ES-I3 (cell line): ENCODE results near the gene ETV6.

Experiments
- H3K36me3 ChIP-seq: 2 replicates; pipeline ENCODE4 v1.6.1; 2013; ENCODE audit warnings: mild to moderate bottlenecking, low read length, control low read depth, moderate library complexity; ENCODE audit not compliant: insufficient read depth
- H3K4me1 ChIP-seq: 2 replicates; pipeline ENCODE4 v1.6.1; 2013; ENCODE audit warnings: mild to moderate bottlenecking, control low read depth, low read length; ENCODE audit not compliant: insufficient read depth
- H3K9ac ChIP-seq: 2 replicates; pipeline ENCODE4 v1.6.1; 2013; ENCODE audit warnings: low read depth, mild to moderate bottlenecking, low read length, moderate library complexity
- H3K9me3 ChIP-seq: 2 replicates; pipeline ENCODE4 v1.6.1; 2013; ENCODE audit warnings: mild to moderate bottlenecking, low read length, moderate library complexity; ENCODE audit not compliant: control insufficient read depth, insufficient read depth

The ETV6 gene

GRCh38 chr12:11716794-11717518 lies 67.5 kb downstream of the ETV6 start:
- H3K4me1 ChIP-seq, result peaks cover 29% of the 10 kb centered on the region
- H3K9ac ChIP-seq, result no peak overlapping the region
- H3K9me3 ChIP-seq, result no peaks in the 10 kb centered on the region
- H3K36me3 ChIP-seq, result no peaks in the 10 kb centered on the region

GRCh38 chr12:11717519-11717961 lies 68.1 kb downstream of the ETV6 start:
- peaks cover 29% of the 10 kb centered on the region for H3K4me1 ChIP-seq
- H3K36me3 ChIP-seq, result no peaks in the 10 kb centered on the region
- H3K9me3 ChIP-seq, result no peaks in the 10 kb centered on the region
- H3K9ac ChIP-seq, result no peak overlapping the region

- Histone ChIP-seq H3K9me3 (no peaks in the 10 kb centered on the region), H3K36me3 (no peaks in the 10 kb centered on the region), H3K9ac (no peak overlapping the region), H3K4me1 (peaks cover 29% of the 10 kb centered on the region)
These were observed 68.6 kb downstream of the ETV6 start for GRCh38 chr12:11718105-11718504.

- Histone ChIP-seq H3K36me3 (no peaks in the 10 kb centered on the region), H3K4me1 (peaks cover 29% of the 10 kb centered on the region), H3K9ac (no peak overlapping the region), H3K9me3 (no peaks in the 10 kb centered on the region)
These were observed 69.3 kb downstream of the ETV6 start for GRCh38 chr12:11718768-11719253.

GRCh38 chr12:11719678-11720099 lies 70.2 kb downstream of the ETV6 start:
- no peaks in the 10 kb centered on the region for H3K36me3 ChIP-seq
- H3K9me3 ChIP-seq, result no peaks in the 10 kb centered on the region
- H3K4me1 ChIP-seq, result peaks cover 29% of the 10 kb centered on the region
- H3K9ac ChIP-seq, result no peak overlapping the region

GRCh38 chr12:11722071-11722470 lies 72.6 kb downstream of the ETV6 start:
- Histone ChIP-seq H3K9me3 (no peaks in the 10 kb centered on the region), H3K9ac (no peak overlapping the region), H3K36me3 (no peaks in the 10 kb centered on the region), H3K4me1 (peaks cover 24% of the 10 kb centered on the region)

- Histone ChIP-seq H3K4me1 (peaks cover 18% of the 10 kb centered on the region), H3K36me3 (no peaks in the 10 kb centered on the region), H3K9ac (no peak overlapping the region), H3K9me3 (no peaks in the 10 kb centered on the region)
These were observed 73.2 kb downstream of the ETV6 start for GRCh38 chr12:11722578-11723138.

- H3K4me1 ChIP-seq, result peaks cover 11% of the 10 kb centered on the region
- no peaks in the 10 kb centered on the region for H3K9me3 ChIP-seq
- H3K36me3 ChIP-seq, result no peaks in the 10 kb centered on the region
- no peak overlapping the region for H3K9ac ChIP-seq
These were observed 74.5 kb downstream of the ETV6 start for GRCh38 chr12:11723993-11724392.

- no peak overlapping the region for H3K9ac ChIP-seq
- H3K9me3 ChIP-seq, result no peaks in the 10 kb centered on the region
- H3K4me1 ChIP-seq, result peaks cover 3% of the 10 kb centered on the region; the same call in 1 of the 2 replicates
- H3K36me3 ChIP-seq, result no peaks in the 10 kb centered on the region
These were observed 75.4 kb downstream of the ETV6 start for GRCh38 chr12:11724888-11725311.

- no peak overlapping the region for H3K9ac ChIP-seq
- 0 out of 2 replicates have a peak, but pooled peaks cover 2% of the 10 kb centered on the region for H3K4me1 ChIP-seq
These were observed 76.2 kb downstream of the ETV6 start for GRCh38 chr12:11725686-11726085.

GRCh38 chr12:11726659-11727058 lies 77.2 kb downstream of the ETV6 start:
- Histone ChIP-seq H3K4me1 (peaks cover 9% of the 10 kb centered on the region; the same call in 1 of the 2 replicates), H3K9ac (no peak overlapping the region), H3K9me3 (no peaks in the 10 kb centered on the region), H3K36me3 (no peaks in the 10 kb centered on the region)

More at GRCh38 chr12:11725686-11726085, 76.2 kb downstream of the ETV6 start:
- no peaks in the 10 kb centered on the region for H3K9me3 ChIP-seq
- no peaks in the 10 kb centered on the region for H3K36me3 ChIP-seq

- no peak overlapping the region for H3K9ac ChIP-seq
These were observed 77.7 kb downstream of the ETV6 start for GRCh38 chr12:11727133-11727664.

GRCh38 chr12:11728154-11728755 lies 78.8 kb downstream of the ETV6 start:
- Histone ChIP-seq H3K4me1 (peaks cover 10% of the 10 kb centered on the region; the same call in 1 of the 2 replicates), H3K9me3 (no peaks in the 10 kb centered on the region), H3K9ac (no peak overlapping the region), H3K36me3 (no peaks in the 10 kb centered on the region)

More at GRCh38 chr12:11727133-11727664, 77.7 kb downstream of the ETV6 start:
- H3K36me3 ChIP-seq, result no peaks in the 10 kb centered on the region
- peaks cover 10% of the 10 kb centered on the region; the same call in 1 of the 2 replicates for H3K4me1 ChIP-seq
- H3K9me3 ChIP-seq, result no peaks in the 10 kb centered on the region

GRCh38 chr12:11729008-11729407 lies 79.5 kb downstream of the ETV6 start:
- Histone ChIP-seq H3K4me1 (peaks cover 10% of the 10 kb centered on the region; the same call in 1 of the 2 replicates), H3K9me3 (no peaks in the 10 kb centered on the region), H3K9ac (no peak overlapping the region), H3K36me3 (no peaks in the 10 kb centered on the region)
